D721Med (cell line): ENCODE results near the gene GLE1.
A peak's percentile ranks its signal among the peaks of the same experiment; 100 is the strongest.

Experiments
- DNase-seq: peaks from one replicate; pipeline ENCODE4 v3.0.0; 2011; ENCODE audit warnings: low spot score; ENCODE audit not compliant: insufficient read length
- FAIRE-seq: peaks from 2 replicates; lab custom pipeline; 2011; peaks lifted over from hg19 to GRCh38; lab: Jason Lieb, UNC
- CTCF ChIP-seq: IDR thresholded peaks from 2 replicates; pipeline ENCODE4 v1.5.1; 2012; ENCODE audit warnings: mild to moderate bottlenecking, control low read depth; ENCODE audit not compliant: insufficient read depth; ENCODE audit errors: missing control alignments

The GLE1 gene

GRCh38 chr9:128504485-128505413 is at the start of gene GLE1:
Gene GLE1, plus strand, starts transcription at chr9:128504719. Its CDS starts 87 bp downstream, at chr9:128504806.
- FAIRE-seq: no peak
- DNase-seq: peak; percentile 97
- TF ChIP-seq CTCF: no peak

- FAIRE-seq: no peak
- TF ChIP-seq CTCF: no peak
- no peak for DNase-seq
Observed at GRCh38 chr9:128454991-128455390, 49.5 kb upstream of the GLE1 start.

GRCh38 chr9:128455849-128456612 is 48.5 kb upstream of the GLE1 start, which contains the start of gene ODF2:
Gene ODF2, plus strand, starts transcription at chr9:128456006. Its CDS starts 86 bp downstream, at chr9:128456092.
- FAIRE-seq (no peak), DNase-seq (peak; percentile 97)
- no peak for TF ChIP-seq CTCF

GRCh38 chr9:128456613-128457061 is 47.9 kb upstream of the GLE1 start:
- TF ChIP-seq CTCF: no peak
- peak; percentile 86 for DNase-seq
- no peak for FAIRE-seq

- DNase-seq (no peak), FAIRE-seq (no peak)
- TF ChIP-seq CTCF: no peak
Observed at GRCh38 chr9:128457207-128457606, 47.3 kb upstream of the GLE1 start.

- TF ChIP-seq CTCF: no peak
- DNase-seq: no peak
- FAIRE-seq: no peak
Observed at GRCh38 chr9:128459011-128459410, 45.5 kb upstream of the GLE1 start.
